GM12891 (cell line): ENCODE measurements around the gene C1QTNF5.

Experiments used
- PAX5 ChIP-seq: IDR thresholded peaks from 2 replicates; pipeline ENCODE4 v1.6.1; 2011; ENCODE audit warnings: low read length, moderate library complexity, mild to moderate bottlenecking; ENCODE audit not compliant: insufficient read depth, severe bottlenecking
- POLR2A ChIP-seq: IDR thresholded peaks from 2 replicates; pipeline ENCODE4 v1.6.1; 2011; ENCODE audit warnings: low read depth, low read length, control low read depth
- POLR2AphosphoS5 ChIP-seq: IDR thresholded peaks from 2 replicates; pipeline ENCODE4 v1.6.1; 2011; ENCODE audit warnings: low read depth, low read length, control low read depth
- POU2F2 ChIP-seq: IDR thresholded peaks from 2 replicates; pipeline ENCODE4 v1.6.1; 2011; ENCODE audit warnings: low read depth, mild to moderate bottlenecking, control low read depth, low read length, moderate library complexity
- SPI1 ChIP-seq: IDR thresholded peaks from 2 replicates; pipeline ENCODE4 v1.6.1; 2011; ENCODE audit warnings: low read depth, low read length, control low read depth
- TAF1 ChIP-seq: IDR thresholded peaks from 2 replicates; pipeline ENCODE4 v1.6.1; 2011; ENCODE audit warnings: low read depth, low read length, control low read depth

- TF ChIP-seq POLR2A = no peak
- no peak for TF ChIP-seq POLR2AphosphoS5
- no peak for TF ChIP-seq PAX5
- no peak for TF ChIP-seq SPI1
- TF ChIP-seq TAF1 = no peak
- no peak for TF ChIP-seq POU2F2
Observed at GRCh38 chr11:119322921-119323531, 17.7 kb downstream of the C1QTNF5 start.
